ENCODE results near the gene ACOT8.

Gene ACOT8

GRCh38 chr20:45792317-45793118 is 64.7 kb downstream of the ACOT8 start:
- DNase-seq (ENCODE audit: low spot score): no peak

Measured in left forelimb (tissue), 1 donor.